PFSK-1 (cell line): ENCODE measurements around the gene SPOUT1.

Experiments
- FOXP2 ChIP-seq: optimal IDR thresholded peaks from 2 replicates; pipeline ENCODE3; 2011; ENCODE audit warnings: borderline replicate concordance, control low read depth, inconsistent platforms; ENCODE audit not compliant: insufficient read depth; ENCODE audit errors: extremely low read length, extremely low read depth
- POLR2AphosphoS5 ChIP-seq: IDR thresholded peaks from 2 replicates; pipeline ENCODE4 v1.6.1; 2012; ENCODE audit warnings: low read depth, mild to moderate bottlenecking, control low read depth, low read length, moderate library complexity
- SIN3A ChIP-seq: IDR thresholded peaks from 2 replicates; pipeline ENCODE4 v1.6.1; 2012; ENCODE audit warnings: mild to moderate bottlenecking, low read length, moderate library complexity, borderline replicate concordance; ENCODE audit not compliant: insufficient read depth
- TAF1 ChIP-seq: IDR thresholded peaks from 2 replicates; pipeline ENCODE4 v1.6.1; 2012; ENCODE audit warnings: low read length, control low read depth, borderline replicate concordance; ENCODE audit not compliant: insufficient read depth
- TF ChIP-seq, protein P1 (sequence below), 2 experiments: IDR thresholded peaks; 2 replicates each; pipeline versions ENCODE4 v1.6.1 to v1.8.0; 2011 to 2012; ENCODE audit warnings: low read depth in 2 of 2, low read length in 2 of 2, control low read depth in 1 of 2, inconsistent platforms in 1 of 2, mild to moderate bottlenecking in 1 of 2, moderate library complexity in 1 of 2; ENCODE audit not compliant: insufficient read depth in 1 of 2

The SPOUT1 gene

DNA sequence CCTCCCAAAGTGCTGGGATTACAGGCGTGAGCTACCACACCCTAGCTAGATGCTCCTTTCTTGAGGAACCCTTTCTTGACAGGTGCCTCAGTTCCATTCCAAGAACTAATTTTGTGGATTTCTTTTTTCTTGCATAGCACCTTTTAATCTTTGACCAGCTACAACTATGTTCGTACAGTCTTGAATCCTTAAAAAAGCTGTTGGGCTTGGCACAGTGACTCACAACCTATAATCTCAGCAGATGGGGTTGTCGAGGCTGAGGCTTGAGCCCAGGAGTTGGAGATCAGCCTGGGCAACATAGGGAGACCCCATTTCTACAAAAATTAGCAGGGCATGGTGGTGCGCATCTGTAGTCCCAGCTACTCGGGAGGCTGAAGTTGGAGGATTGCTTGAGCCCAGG is 56.5 kb downstream of the SPOUT1 start:
- TF ChIP-seq, protein P1, sequence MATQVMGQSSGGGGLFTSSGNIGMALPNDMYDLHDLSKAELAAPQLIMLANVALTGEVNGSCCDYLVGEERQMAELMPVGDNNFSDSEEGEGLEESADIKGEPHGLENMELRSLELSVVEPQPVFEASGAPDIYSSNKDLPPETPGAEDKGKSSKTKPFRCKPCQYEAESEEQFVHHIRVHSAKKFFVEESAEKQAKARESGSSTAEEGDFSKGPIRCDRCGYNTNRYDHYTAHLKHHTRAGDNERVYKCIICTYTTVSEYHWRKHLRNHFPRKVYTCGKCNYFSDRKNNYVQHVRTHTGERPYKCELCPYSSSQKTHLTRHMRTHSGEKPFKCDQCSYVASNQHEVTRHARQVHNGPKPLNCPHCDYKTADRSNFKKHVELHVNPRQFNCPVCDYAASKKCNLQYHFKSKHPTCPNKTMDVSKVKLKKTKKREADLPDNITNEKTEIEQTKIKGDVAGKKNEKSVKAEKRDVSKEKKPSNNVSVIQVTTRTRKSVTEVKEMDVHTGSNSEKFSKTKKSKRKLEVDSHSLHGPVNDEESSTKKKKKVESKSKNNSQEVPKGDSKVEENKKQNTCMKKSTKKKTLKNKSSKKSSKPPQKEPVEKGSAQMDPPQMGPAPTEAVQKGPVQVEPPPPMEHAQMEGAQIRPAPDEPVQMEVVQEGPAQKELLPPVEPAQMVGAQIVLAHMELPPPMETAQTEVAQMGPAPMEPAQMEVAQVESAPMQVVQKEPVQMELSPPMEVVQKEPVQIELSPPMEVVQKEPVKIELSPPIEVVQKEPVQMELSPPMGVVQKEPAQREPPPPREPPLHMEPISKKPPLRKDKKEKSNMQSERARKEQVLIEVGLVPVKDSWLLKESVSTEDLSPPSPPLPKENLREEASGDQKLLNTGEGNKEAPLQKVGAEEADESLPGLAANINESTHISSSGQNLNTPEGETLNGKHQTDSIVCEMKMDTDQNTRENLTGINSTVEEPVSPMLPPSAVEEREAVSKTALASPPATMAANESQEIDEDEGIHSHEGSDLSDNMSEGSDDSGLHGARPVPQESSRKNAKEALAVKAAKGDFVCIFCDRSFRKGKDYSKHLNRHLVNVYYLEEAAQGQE (IDR thresholded peaks at IDR 0.05; ENCODE audit: insufficient read depth in 1 of 2, low read depth in 2 of 2, low read length in 2 of 2): no peak
- TF ChIP-seq TAF1: no peak
- no peak for TF ChIP-seq SIN3A
- no peak for TF ChIP-seq FOXP2
- TF ChIP-seq POLR2AphosphoS5: no peak

DNA sequence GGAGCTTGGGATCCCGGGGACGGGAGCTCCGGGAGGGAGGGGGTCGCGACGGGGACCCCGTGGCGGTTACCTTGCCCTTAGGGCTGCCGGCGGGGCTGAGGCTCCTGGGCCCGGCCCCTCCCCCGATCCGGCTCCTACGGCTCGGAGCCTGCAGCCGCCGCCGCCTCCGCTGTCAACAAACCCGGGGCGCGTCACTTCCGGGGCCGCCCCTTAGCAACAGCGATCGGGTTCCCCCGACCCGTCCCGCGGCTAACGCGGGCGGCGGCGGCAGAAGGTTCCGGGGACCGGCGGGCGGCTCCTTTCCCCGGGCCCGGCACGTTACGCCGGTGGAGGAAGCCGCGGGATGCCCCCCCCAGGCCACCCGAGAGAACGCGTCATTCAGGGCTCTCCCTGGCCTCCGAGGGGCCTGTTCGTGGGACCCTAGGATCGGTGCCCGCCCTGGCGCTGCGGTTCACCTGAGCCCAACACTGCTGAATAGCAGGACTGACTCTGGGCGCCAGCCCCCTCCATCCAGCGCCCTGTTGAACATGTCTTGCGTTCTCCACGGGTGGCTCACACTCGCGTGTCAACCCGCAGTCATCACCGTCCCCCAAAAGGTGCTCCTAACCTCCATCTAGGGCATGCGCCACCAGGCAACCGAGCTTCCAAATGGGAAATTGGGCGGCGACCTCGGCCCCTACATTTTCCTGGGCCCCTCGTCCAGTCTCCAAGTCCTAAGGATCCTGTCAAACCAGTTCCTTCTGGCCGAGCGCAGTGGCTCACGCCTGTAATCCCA is 57.7 kb downstream of the SPOUT1 start, which contains the start of gene ZER1:
Gene ZER1, minus strand, starts transcription at position 183 of the 775 bp plus-strand sequence. CDS start 16,362 bp downstream, outside the sequence.
- TF ChIP-seq TAF1: peak; percentile 86
- TF ChIP-seq FOXP2: peak; percentile 98
- 0 out of 2 replicates have a peak, but pooled peaks have one; percentile 55 for TF ChIP-seq SIN3A
- TF ChIP-seq POLR2AphosphoS5: peak; percentile 72
- TF ChIP-seq, protein P1 (IDR thresholded peaks at IDR 0.05; ENCODE audit: insufficient read depth in 1 of 2, low read depth in 2 of 2, low read length in 2 of 2): peak in 1 of 2 experiments; percentile 52; a peak in 1 of 4 replicates

DNA sequence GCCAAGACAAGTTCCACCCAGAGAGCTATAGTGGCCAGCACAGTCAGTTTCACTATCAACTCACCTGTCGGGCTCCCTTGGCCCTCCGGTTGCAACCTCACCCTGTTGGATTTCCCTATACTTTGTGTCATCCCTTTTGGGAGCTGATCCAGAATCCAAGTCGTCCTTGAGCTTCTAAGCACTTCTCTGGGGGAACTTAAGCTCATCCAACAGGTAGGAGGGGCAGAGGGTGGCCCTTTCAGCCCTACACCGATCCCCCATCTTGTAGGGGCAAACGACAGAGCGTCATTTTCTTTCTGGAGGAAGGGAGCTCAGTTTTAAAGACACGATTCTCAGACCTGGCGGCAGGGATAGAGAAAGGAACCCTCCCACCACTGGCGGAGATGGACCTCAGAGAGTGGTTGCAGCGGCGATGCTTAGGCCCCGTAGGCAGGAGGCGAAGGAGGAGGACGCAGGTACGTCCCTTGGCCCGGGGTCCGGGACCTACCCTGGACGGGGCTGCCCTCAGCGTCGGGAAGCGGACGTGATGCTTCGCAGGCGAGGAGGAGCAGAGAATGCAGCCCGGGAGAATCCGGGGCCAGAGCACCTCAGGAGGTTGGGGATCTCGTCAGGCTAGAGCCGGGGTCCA is 58.4 kb downstream of the SPOUT1 start:
- TF ChIP-seq FOXP2: no peak
- TF ChIP-seq, protein P1 (IDR thresholded peaks at IDR 0.05; ENCODE audit: insufficient read depth in 1 of 2, low read depth in 2 of 2, low read length in 2 of 2): no peak
- TF ChIP-seq TAF1: no peak
- no peak for TF ChIP-seq POLR2AphosphoS5
- no peak for TF ChIP-seq SIN3A

DNA sequence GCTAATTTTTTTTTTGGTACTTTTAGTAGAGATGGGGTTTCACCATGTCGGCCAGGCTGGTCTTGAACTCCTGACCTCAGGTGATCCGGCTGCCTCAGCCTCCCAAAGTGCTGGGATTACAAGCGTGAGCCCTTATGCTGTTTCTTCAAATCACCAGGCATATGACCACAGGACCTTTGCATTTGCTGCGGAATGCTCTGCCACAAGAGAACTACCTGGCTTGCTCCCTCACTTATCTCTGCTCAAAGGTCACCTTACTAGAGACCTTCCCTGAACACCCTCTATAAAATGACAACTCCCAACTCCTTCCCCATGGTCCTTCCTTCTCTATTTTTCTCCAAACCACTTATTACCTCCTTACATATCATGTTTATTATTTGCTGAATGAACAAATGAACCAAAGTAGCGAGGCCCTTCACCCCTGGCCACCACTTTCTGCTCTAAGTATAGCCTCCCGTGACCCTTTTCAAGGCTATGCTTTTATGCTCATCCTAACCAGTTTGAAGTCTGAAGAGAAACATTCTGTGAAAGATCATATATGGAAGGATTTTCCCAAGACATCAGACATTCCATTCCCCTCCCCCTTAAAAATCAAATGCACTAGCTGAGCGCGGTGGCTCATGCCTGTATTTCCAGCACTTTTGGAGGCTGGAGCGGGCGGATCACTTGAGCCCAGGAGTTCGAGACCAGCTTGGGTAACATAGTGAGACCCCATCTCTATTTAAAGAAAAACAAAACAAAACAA is 59.1 kb downstream of the SPOUT1 start:
- TF ChIP-seq TAF1 (no peak), FOXP2 (no peak), SIN3A (no peak), POLR2AphosphoS5 (no peak)
- TF ChIP-seq, protein P1 (IDR thresholded peaks at IDR 0.05; ENCODE audit: insufficient read depth in 1 of 2, low read depth in 2 of 2, low read length in 2 of 2): no peak
